ENCODE measurements around the gene ROBO4. TPM values are rescaled to one million over a fixed set of nuclear protein-coding genes. Genes with fewer than 3 reads are reported as not detected.

Gene ROBO4
- total RNA-seq (not detected in 2 replicates), polyA plus RNA-seq (not detected in 2 replicates), polyA minus RNA-seq (not detected in 2 replicates)
- 0.68 TPM for total RNA-seq (2013)

DNA sequence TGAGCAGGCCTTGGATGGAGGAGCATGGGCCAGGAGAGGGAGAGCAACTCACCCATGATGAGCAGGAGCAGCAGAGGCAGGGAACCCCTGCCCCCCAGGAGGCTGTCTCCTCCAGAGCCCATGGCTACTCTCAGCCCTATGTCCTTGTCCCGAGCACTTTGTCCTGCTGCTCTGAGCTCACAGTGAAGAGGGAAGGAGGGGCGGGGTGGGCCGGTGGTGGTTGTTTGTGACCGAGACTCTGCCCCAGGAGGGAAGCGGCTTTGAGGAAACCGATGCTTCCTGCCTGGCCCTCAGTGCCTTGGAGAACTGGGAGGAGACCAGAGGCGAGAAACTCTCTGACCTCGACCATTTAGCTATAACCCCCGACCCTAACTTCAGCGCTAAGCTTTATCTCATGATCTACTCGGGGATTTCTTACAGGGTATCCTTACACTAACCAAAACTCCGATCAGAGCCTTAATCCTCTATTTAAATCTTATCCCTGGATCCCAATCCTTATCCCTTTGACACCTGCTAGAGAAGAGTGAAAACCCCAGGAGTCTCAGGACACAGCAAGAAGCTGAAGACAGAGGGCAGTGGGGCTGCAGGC is at the start of gene ROBO4:
Gene ROBO4 (minus strand): TSS at position 192 of the 589 bp plus-strand sequence. CDS start 70 bp downstream, at position 122.
- no peaks in the 10 kb centered on the region for H3K9me3 Mint-ChIP-seq (ENCODE audit: insufficient read depth)
- intact Hi-C loops (cut with micrococcal nuclease), result no loop called here
- ATAC-seq (ENCODE audit: low read depth) (no peak), DNase-seq (no peak)
- no peak within 1 kb of the TSS for H3K4me2 ChIP-seq (replicated peaks; ENCODE audit: low read depth, low read length, poor library complexity, severe bottlenecking)
- H3K27ac Mint-ChIP-seq, result no peak within 1 kb of the TSS
- H4K20me1 ChIP-seq (ENCODE audit: control insufficient read depth, insufficient read depth, low read length, poor library complexity, severe bottlenecking), result no peaks in the 10 kb centered on the region
- no peak within 1 kb of the TSS for H3K9ac ChIP-seq (ENCODE audit: low read length)
- POLR2A ChIA-PET, result no interaction called here
- H3K27me3 Mint-ChIP-seq, result peaks cover 50% of the 10 kb centered on the region
- CTCF ChIA-PET, result no interaction called here
- no peak within 1 kb of the TSS for H3K4me3 ChIP-seq (ENCODE audit: control extremely low read depth in 1 of 5, extremely low read depth in 1 of 5, insufficient read depth in 1 of 5, low read depth in 2 of 5, low read length in 4 of 5)
- no peaks in the 10 kb centered on the region for H3K4me1 ChIP-seq (ENCODE audit: control insufficient read depth in 2 of 2, insufficient read depth in 2 of 2, low read length in 2 of 2)
- no peaks in the 10 kb centered on the region for H3K79me2 ChIP-seq (ENCODE audit: control insufficient read depth, insufficient read depth, low read length)
- H3K36me3 ChIP-seq (replicated peaks in 1 of 2; ENCODE audit: control extremely low read depth in 1 of 2, control insufficient read depth in 1 of 2, extremely low read depth in 1 of 2, insufficient read depth in 2 of 2, low read length in 1 of 2), result no peaks in the 10 kb centered on the region
- no peak within 1 kb of the TSS for H3K4me3 Mint-ChIP-seq
- no peak within 1 kb of the TSS for H2AFZ ChIP-seq (ENCODE audit: insufficient read depth, low read depth, low read length, poor library complexity, severe bottlenecking)
- no peak within 1 kb of the TSS for H3K27ac ChIP-seq (ENCODE audit: low read length in 2 of 2)
- no peaks in the 10 kb centered on the region for H3K4me1 Mint-ChIP-seq
- WGBS (ENCODE audit: insufficient coverage), result 6% methylated on average over 11 of the region's 12 CpGs
- peaks cover 0 to 6% (median 1%) of the 10 kb centered on the region in 4 experiments for H3K27me3 ChIP-seq (replicated peaks in 1 of 4; ENCODE audit: control extremely low read depth in 1 of 4, control insufficient read depth in 3 of 4, insufficient read depth in 4 of 4, low read length in 3 of 4)
- TF ChIP-seq CTCF (IDR thresholded peaks at IDR 0.05) (no peak), EZH2 (IDR thresholded peaks at IDR 0.05; ENCODE audit: borderline replicate concordance, insufficient read depth, low read depth, low read length, poor library complexity, severe bottlenecking) (no peak)
- no peaks in the 10 kb centered on the region for H3K9me3 ChIP-seq (ENCODE audit: control extremely low read depth in 1 of 3, control insufficient read depth in 2 of 3, insufficient read depth in 1 of 3, low read length in 2 of 3)

DNA sequence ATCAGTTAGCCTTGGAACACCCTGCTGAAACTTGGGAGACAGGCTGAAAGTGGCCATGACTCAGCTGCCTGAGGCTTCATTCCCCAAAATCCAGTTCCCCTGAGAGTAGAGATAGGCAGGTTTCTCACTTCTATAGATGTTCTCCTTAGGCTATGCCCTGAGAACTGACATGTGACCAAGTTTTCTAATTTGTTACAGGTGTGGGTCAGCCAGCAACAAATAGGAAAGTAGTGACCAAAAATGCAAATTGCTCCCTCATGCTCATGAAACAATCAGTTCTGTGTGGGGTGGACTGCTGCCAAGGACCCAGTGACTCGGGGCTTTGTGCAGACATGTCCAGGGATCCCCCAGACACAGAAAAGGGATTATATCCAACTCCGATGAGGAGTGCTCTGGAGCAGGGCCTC is 49.1 kb upstream of the ROBO4 start:
- Histone ChIP-seq H3K9me3 (ENCODE audit: control extremely low read depth in 1 of 3, control insufficient read depth in 2 of 3, insufficient read depth in 1 of 3, low read length in 2 of 3) (peaks cover 0 to 6% (median 3%) of the 10 kb centered on the region in 3 donors), H3K9ac (ENCODE audit: low read length) (no peak overlapping the region), H3K36me3 (replicated peaks in 1 of 2; ENCODE audit: control extremely low read depth in 1 of 2, control insufficient read depth in 1 of 2, extremely low read depth in 1 of 2, insufficient read depth in 2 of 2, low read length in 1 of 2) (no peaks in the 10 kb centered on the region), H3K27me3 (replicated peaks in 1 of 4; ENCODE audit: control extremely low read depth in 1 of 4, control insufficient read depth in 3 of 4, insufficient read depth in 4 of 4, low read length in 3 of 4) (peaks cover 0 to 11% (median 9%) of the 10 kb centered on the region in 4 experiments), H3K79me2 (ENCODE audit: control insufficient read depth, insufficient read depth, low read length) (no peaks in the 10 kb centered on the region), H3K27ac (ENCODE audit: low read length in 2 of 2) (no peak overlapping the region), H3K4me3 (ENCODE audit: control extremely low read depth in 1 of 5, extremely low read depth in 1 of 5, insufficient read depth in 1 of 5, low read depth in 2 of 5, low read length in 4 of 5) (no peak overlapping the region), H3K4me2 (replicated peaks; ENCODE audit: low read depth, low read length, poor library complexity, severe bottlenecking) (no peak overlapping the region), H4K20me1 (ENCODE audit: control insufficient read depth, insufficient read depth, low read length, poor library complexity, severe bottlenecking) (no peaks in the 10 kb centered on the region), H2AFZ (ENCODE audit: insufficient read depth, low read depth, low read length, poor library complexity, severe bottlenecking) (no peak overlapping the region), H3K4me1 (ENCODE audit: control insufficient read depth in 2 of 2, insufficient read depth in 2 of 2, low read length in 2 of 2) (no peaks in the 10 kb centered on the region)
- Mint-ChIP-seq H3K9me3 (ENCODE audit: insufficient read depth) (peaks cover 6% of the 10 kb centered on the region), H3K4me3 (no peak overlapping the region), H3K27ac (no peak overlapping the region), H3K4me1 (no peaks in the 10 kb centered on the region), H3K27me3 (peaks cover 26% of the 10 kb centered on the region)
- DNase-seq, result no peak
- WGBS (ENCODE audit: insufficient coverage), result 50% methylated on average over 2 of the region's 2 CpGs
- intact Hi-C loops (cut with micrococcal nuclease), result no loop called here
- no peak for ATAC-seq (ENCODE audit: low read depth)
- ChIA-PET CTCF (no interaction called here), POLR2A (no interaction called here)
- TF ChIP-seq EZH2 (IDR thresholded peaks at IDR 0.05; ENCODE audit: borderline replicate concordance, insufficient read depth, low read depth, low read length, poor library complexity, severe bottlenecking) (no peak), CTCF (IDR thresholded peaks at IDR 0.05) (no peak)
